Islet precursor cell (in vitro differentiated cells): ENCODE data around the gene SLC39A11.
"Not testable (repeated sequence)": the region's sequence is repeated elsewhere in the genome, so short reads cannot be mapped to it uniquely, and the experiment has no call there.

ENCODE experiments used
- DNase-seq: peaks from one replicate; pipeline ENCODE4 v3.0.0-alpha.2; 2018

Gene SLC39A11

DNA sequence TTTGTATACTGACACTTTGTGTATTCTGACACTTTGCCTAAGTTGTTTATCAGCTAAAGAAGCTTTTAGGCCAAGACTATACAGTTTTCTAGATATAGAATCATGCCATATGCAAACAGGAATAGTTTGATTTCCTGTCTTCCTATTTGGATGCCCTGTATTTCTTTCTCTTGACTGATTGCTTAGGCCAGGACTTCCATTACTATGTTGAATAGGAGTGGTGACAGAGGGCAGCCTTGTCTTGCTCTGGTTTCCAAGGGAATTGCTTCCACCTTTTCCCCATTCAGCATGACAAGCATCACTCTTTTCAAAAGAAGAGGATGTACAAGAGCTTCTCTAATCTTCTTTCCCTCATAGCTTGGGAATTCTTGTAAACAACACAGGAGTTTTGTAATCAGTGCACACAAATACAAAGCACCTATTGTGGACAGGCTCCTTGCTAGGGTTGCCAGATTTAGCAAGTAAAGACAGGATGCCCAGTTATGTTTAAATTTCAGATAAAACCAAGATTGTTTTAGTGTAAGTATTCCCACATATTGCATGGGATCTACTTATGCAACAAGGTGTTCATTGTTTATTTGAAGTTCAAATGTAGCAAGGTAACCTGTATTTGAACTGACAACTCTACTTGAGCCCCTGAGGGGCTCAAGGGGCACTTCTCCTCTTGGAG is 233.5 kb downstream of the SLC39A11 start:
- no peak for DNase-seq

DNA sequence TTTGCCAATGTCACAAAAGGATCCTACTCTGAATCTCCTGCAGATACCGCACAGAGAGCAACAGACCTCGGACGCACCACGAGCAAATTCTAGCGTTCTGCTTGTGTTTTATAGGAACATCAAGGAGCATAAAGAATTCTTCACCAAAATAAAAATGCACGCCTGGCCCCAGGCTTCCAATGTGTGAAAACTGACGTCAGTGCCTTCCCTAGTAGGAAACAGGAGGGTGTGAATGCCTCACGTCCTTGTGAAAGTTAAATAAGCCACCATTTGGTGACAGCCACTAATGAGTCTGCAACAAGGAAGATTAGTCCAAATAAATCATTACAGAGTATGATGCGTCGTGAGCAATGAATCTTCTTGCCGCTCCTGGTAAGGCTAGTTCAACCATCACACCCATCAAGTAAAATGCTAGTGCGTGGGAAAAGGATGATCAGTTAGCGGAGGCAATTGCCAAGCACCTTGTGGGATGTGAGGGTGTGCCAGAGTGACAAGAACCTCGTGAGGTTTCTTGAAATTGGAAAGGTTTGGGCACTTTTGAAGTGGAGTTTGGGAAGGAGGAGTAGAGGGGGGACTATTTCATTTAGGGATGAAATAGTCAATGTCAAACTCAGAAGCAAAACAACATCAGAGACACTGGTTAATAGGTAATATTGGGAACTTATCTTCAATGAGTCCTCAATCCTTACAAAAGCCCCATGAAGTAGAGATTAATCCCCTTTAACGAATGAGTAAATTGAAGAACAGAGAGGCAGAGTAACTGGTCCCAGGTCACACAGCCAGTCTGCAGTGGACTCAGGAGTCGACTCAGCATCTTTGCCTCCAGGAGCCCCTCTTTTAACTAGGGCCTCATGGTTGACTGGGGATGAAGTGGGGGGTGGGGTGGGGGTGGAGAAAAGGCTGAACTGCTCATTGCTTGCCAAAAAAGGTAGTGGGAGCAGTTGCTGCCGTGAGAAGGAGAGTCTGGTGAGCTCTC is 238.8 kb downstream of the SLC39A11 start:
- DNase-seq = no peak

- no peak for DNase-seq
Measured at GRCh38 chr17:72852277-72852938, 240.1 kb downstream of the SLC39A11 start.

GRCh38 chr17:72850410-72851118 is 241.9 kb downstream of the SLC39A11 start:
- DNase-seq = no peak

- no peak for DNase-seq
Measured at GRCh38 chr17:72846399-72846798, 246.1 kb downstream of the SLC39A11 start.

GRCh38 chr17:72843591-72843990 is 248.9 kb downstream of the SLC39A11 start:
- DNase-seq = no peak

DNA sequence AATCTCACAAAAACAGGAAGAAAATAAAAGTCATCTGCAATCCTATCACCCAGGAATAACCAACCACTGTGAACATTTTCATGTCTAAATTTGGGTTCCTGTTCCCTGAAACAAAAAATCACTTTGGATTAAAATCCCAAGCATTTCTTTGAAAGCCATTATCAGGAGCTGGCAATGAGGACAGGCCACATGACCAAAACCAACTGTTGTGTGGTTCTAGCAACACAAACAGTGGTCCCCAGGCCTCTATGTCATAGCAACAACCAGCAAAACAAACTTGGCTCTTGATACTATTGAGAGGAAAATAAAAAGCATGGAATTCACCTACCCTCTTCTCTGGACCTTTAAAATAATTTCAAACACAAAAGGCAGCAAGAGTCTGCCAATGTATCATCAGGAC is 252.5 kb downstream of the SLC39A11 start:
- no peak for DNase-seq

DNA sequence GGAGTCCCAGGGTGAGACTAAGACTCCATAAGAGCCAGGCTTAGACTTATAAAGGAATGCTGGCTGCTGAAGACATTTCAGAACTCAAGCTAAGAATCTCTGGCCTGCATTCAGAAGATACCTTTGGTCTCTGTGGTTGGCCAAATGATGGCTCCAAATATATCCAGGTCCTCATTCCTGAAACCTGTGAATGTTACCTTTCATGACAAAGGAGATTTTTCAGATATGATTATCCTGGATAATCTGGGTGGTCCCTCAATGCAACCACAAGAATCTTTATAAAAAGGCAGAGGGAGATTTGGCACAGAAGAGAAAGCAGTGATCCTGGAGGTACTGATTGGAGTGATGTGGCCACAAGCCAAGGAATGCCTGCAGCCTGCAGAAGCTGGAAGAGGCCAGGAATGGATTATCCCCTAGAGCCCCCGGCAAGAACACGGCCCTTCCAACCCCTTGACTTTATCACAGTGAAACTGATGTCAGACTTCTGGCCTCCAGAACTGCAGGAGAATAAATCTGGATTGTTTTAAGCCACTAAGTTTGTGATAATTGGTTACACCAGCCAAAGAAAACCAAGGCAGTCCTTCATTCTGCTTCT is 253.3 kb downstream of the SLC39A11 start:
- DNase-seq = no peak

GRCh38 chr17:72838581-72838980 is 253.9 kb downstream of the SLC39A11 start:
- no peak for DNase-seq

DNA sequence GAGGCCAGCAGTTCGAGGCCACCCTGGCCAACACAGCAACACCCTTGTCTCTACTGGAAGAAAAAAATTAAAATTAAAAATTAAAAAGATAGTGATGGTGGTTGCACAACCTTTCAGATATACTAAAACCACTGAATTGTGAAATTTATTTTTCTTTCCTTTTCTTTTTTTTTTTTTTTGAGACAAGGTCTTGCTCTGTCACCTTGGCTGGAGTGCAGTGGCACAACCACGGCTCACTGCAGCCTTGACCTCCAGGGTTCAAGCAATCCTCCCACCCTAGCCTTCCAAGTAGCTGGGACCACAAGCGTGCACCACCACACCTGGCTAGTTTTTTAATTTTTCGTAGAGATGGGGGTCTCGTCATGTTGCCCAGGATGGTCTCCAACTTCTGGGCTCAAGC is 254.4 kb downstream of the SLC39A11 start:
- no peak for DNase-seq

DNA sequence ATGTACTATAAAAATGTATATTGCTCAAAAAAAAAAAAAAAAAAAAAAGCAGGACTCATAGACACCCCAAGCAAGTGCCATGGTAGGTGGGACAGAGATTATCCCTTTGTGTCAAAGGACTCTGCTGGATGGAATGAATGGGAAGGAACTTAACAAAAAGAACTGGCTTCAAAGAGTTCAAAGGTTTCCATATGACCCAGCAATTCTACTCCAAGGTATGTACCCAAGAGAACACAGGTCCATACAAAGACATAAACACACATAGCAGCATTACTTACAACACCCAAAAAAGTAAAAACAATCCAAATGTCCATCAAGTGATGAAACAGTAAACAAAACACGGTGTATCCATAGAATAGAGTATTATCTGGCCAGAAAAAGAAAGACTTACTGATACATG is 255.2 kb downstream of the SLC39A11 start:
- no peak for DNase-seq

- DNase-seq = no peak
Measured at GRCh38 chr17:72833128-72833765, 259.2 kb downstream of the SLC39A11 start.

GRCh38 chr17:72832306-72832705 is 260.2 kb downstream of the SLC39A11 start:
- no peak for DNase-seq

GRCh38 chr17:72829883-72830282 is 262.6 kb downstream of the SLC39A11 start:
- no peak for DNase-seq

DNA sequence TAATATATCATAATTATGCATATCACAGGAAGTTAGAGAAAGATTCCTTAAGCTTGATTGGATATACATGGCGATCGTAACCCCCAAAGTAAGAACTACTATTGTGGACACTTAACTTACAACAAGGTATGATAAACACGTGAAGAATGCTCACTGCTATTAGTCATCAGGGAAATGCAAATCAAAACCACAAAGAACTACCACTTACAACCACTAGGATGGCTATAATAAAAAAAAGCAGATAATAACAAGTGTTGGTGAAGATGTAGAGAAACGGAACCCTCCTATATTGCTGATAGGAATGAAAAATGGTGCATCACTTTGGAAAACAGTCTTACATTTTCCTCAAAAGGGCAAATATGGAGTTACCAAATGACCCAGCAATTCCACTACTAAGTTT is 265.9 kb downstream of the SLC39A11 start:
- DNase-seq = no peak

DNA sequence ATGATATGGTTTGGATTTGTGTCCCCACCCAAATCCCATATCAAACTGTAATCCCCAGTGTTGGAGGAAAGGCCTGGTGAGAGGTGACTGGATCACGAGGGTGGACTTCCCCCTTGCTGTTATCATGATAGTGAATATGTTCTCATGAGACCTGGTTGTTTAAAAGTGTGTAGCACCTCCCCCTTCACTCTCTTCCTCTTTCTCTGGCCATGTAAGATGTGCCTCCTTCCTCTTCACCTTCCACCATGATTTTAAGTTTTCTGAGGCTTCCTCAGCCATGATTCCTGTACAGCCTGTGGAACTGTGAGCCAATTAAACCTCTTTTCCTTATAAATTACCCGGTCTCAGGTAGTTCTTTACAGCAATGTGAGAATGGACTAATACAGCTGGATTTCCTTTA is 266.4 kb downstream of the SLC39A11 start:
- DNase-seq = not testable (repeated sequence)

DNA sequence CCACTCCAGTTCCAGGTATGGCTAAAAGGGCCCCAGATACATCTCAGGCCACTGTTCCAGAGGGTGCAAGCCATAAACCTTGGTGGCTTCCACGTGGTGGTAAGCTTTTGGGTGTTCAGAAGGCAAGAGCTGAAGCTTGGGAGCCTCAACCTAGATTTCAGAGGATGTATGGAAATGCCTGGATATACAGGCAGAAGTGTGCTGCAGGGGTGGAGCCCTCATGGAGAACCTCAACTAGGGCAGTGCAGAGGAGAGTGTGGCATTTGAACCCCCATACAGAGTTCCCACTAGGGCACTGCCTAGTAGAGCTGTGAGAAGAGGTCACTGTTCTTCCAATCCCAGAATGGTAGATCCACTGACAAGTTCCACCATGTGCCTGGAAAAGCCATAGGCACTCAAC is 267.3 kb downstream of the SLC39A11 start:
- DNase-seq = no peak

DNA sequence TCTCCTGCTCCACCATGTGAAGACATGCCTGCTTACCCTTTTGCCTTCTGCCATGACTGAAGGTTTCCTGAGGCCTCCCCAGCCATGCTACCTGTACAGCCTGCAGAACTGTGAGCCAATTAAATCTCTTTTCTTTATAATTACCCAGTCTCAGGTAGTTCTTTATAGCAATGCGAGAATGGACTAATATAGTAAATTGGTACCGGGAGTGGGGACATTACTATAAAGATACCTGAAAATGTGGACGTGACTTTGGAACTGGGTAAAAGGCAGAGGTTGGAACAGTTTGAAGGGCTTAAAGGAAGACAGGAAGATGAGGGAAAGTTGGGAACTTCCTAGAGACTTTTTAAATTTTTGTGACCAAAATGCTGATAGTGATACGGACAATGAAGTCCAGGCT is 268.2 kb downstream of the SLC39A11 start:
- DNase-seq = not testable (repeated sequence)

GRCh38 chr17:72822358-72823023 is 270.0 kb downstream of the SLC39A11 start:
- DNase-seq = no peak

DNA sequence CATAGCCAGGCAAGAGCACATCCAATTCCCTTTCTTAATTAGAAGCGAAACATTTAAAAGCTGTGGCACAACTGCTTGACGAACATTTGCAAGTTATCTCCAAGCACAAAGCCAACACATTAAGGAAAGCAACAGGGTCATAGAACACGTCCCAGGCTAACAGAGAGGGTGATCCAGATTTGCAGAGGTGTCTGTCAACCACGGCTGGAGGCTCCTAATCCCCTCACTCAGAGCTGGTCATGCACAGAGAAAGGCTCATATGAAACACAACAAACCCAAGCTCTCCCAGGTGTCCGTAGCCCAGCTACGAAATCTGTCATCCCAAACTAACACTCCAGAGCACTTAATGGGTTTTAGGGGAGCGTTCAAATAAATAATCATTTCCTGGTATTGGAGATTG is 276.1 kb downstream of the SLC39A11 start:
- DNase-seq = no peak

DNA sequence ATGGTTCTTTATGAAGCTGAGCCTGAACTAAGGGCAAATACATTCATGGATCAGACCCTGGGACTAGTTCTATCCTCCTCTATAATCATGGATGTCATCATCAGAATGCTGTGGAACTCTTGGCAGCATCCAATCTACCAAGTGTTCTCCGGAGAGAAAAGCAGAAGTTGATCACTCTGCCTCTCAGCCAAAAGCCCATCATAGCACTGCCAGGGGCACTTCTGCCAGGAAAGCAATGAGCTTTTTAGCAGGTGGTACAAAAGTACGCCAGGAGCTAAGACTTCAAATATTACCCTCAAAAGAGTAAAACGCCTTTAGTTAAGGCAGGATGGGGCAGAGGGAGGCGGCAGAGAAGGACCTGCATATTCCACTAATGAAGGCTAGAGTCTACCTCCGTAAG is 279.0 kb downstream of the SLC39A11 start:
- DNase-seq = no peak
